Measurements from ENCODE around the gene TRIP13.
"Not testable (repeated sequence)": the region's sequence is repeated elsewhere in the genome, so short reads cannot be mapped to it uniquely, and the experiment has no call there.

TRIP13 gene

GRCh38 chr5:932628-933250 is 40.1 kb downstream of the TRIP13 start:
- no peak for DNase-seq (ENCODE audit: extremely low spot score, insufficient read length, low read depth)
- no peak for FAIRE-seq

GRCh38 chr5:933251-933861 is 40.7 kb downstream of the TRIP13 start:
- FAIRE-seq = no peak
- no peak for DNase-seq (ENCODE audit: extremely low spot score, insufficient read length, low read depth)

GRCh38 chr5:933951-934350 is 41.3 kb downstream of the TRIP13 start:
- DNase-seq (ENCODE audit: extremely low spot score, insufficient read length, low read depth); FAIRE-seq: not testable (repeated sequence)

- not testable (repeated sequence) for DNase-seq (ENCODE audit: extremely low spot score, insufficient read length, low read depth); FAIRE-seq
Observed at GRCh38 chr5:934381-934967, 41.8 kb downstream of the TRIP13 start.

- FAIRE-seq (no peak), DNase-seq (ENCODE audit: extremely low spot score, insufficient read length, low read depth) (no peak)
Observed at GRCh38 chr5:935510-936084, 42.9 kb downstream of the TRIP13 start.

- FAIRE-seq = no peak
Observed at GRCh38 chr5:936149-937144, 43.8 kb downstream of the TRIP13 start.

GRCh38 chr5:937151-937924 is 44.7 kb downstream of the TRIP13 start:
- no peak for FAIRE-seq

More at GRCh38 chr5:936149-937144, 43.8 kb downstream of the TRIP13 start:
- no peak for DNase-seq (ENCODE audit: extremely low spot score, insufficient read length, low read depth)

GRCh38 chr5:939368-939767 is 46.7 kb downstream of the TRIP13 start:
- DNase-seq (ENCODE audit: extremely low spot score, insufficient read length, low read depth) (no peak), FAIRE-seq (no peak)

More at GRCh38 chr5:937151-937924, 44.7 kb downstream of the TRIP13 start:
- no peak for DNase-seq (ENCODE audit: extremely low spot score, insufficient read length, low read depth)

GRCh38 chr5:940741-941140 is 48.1 kb downstream of the TRIP13 start:
- FAIRE-seq; DNase-seq (ENCODE audit: extremely low spot score, insufficient read length, low read depth): not testable (repeated sequence)

- DNase-seq (ENCODE audit: extremely low spot score, insufficient read length, low read depth) = no peak
- no peak for FAIRE-seq
Observed at GRCh38 chr5:943201-943917, 50.7 kb downstream of the TRIP13 start.

GRCh38 chr5:943918-944620 is 51.4 kb downstream of the TRIP13 start:
- FAIRE-seq (no peak), DNase-seq (ENCODE audit: extremely low spot score, insufficient read length, low read depth) (no peak)

- no peak for FAIRE-seq
Observed at GRCh38 chr5:944621-944927, 51.9 kb downstream of the TRIP13 start.

GRCh38 chr5:944992-945685 is 52.5 kb downstream of the TRIP13 start:
- no peak for FAIRE-seq

More at GRCh38 chr5:944621-944927, 51.9 kb downstream of the TRIP13 start:
- DNase-seq (ENCODE audit: extremely low spot score, insufficient read length, low read depth) = no peak

GRCh38 chr5:945691-946551 is 53.2 kb downstream of the TRIP13 start:
- no peak for FAIRE-seq
- no peak for DNase-seq (ENCODE audit: extremely low spot score, insufficient read length, low read depth)

More at GRCh38 chr5:944992-945685, 52.5 kb downstream of the TRIP13 start:
- DNase-seq (ENCODE audit: extremely low spot score, insufficient read length, low read depth) = no peak

- no peak for FAIRE-seq
Observed at GRCh38 chr5:946720-947625, 54.3 kb downstream of the TRIP13 start.

More at GRCh38 chr5:946720-947625, 54.3 kb downstream of the TRIP13 start:
- no peak for DNase-seq (ENCODE audit: extremely low spot score, insufficient read length, low read depth)

All from GM18507 (cell line).